NCI-H146 (cell line): ENCODE results near the gene IKBKE.

Source experiments
- DNase-seq: peaks from one replicate; lab custom pipeline; 2025; lab: John Stamatoyannopoulos, UW

Gene IKBKE

GRCh38 chr1:206455289-206455665 is 15.0 kb upstream of the IKBKE start:
- DNase-seq, result no peak

DNA sequence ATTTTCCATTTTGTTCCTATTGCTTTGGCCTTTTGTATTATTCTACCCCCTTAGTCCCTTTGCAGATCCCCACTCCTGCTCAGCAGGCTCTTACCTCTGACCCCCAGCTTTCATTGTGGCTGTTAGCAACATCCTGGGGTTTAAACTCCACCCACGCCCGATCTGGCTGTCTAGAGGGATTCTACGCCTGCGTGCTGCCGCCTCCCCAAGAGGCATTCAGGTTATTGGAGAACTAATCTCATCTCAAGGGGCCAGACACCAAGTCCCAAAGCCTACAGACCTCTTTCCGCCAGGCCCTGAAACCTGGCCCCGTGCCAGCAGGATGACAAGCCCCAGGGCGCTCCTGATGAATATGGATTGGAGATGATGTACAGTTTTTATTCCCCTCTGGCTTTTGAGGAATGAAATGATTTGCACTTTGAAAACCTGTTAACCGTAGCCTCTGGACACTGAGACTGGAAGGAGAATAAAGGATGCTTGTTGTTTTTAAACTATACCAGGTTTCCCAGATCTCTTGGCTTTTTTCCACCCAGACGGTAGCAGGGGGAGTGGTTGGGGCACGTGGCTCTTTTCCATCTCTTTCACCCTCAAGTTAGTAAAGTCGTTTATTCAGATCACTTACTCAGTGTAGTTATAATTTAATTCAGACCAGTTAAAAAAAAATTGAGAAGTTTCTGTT is 14.5 kb upstream of the IKBKE start:
- peak; percentile 83 for DNase-seq

DNA sequence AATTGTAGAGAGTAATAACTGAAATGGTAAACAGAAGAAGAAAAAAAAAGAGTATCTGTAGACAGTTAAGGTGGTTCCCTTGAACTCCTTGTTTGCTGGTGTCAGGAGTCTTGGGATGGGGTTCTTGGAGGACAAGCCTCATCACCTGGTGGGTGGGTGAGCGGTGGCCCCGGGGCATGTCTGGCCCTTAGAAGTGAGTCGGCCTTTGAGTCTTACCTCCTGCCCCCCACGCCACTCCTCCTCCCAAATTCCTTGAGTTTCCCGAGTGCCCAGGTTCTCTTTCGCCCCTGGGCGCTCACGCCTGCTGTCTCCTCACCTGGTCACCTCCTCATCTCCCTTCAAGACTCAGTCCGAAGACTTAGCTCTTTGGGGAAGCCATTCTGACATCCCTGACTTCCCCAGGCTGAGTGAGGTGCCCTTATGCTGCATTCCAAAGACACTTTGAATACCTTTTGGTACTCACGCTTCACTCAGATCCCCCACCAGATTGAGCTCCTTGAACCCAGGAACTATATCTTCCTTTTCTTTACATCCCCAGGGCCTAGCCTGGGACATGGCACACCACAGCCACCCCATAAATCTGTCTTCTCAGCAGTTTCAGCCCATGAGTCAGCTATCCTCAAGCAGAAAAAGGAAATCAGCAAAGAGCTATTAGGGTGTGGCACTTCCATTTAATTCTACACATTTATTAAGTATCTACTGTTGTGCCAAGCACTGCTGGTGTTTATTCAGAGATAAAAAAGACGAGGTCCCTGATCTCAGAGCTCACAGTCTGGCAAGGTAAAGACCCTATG is 13.5 kb upstream of the IKBKE start:
- no peak for DNase-seq

DNA sequence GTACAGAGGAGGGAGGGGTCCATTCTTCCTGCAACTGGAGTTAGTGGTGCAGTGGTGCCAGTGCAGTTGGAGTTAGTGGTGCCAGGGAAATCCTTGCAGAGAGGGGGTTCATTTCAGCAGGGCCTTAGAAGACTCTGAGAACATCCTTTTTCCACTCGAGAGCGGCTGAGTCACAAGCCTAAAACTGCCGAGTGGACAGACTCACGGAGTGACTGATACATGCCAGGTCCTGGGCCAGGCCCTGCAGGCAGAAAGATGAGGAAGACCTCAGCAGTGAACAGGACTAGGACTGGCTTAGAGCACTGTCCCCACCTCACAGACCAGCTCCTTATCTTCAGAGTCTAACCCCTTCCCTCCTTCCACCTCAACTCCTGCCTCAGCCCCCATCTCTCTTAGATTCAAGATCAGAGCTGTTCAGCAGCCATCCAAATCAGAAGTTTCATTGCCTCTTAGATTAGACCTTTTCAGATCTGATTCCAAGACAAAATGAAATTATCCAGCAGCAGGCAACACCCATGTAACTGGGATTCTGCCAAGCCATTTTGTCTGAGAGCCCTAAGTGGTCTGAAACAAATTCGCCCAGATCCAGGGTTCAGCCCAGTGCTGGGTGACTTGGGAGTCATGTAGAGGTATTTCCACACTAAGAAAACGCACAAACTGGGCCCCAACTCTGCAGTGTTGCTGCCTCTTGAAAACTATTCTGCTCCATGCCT is 12.7 kb upstream of the IKBKE start:
- DNase-seq, result no peak

DNA sequence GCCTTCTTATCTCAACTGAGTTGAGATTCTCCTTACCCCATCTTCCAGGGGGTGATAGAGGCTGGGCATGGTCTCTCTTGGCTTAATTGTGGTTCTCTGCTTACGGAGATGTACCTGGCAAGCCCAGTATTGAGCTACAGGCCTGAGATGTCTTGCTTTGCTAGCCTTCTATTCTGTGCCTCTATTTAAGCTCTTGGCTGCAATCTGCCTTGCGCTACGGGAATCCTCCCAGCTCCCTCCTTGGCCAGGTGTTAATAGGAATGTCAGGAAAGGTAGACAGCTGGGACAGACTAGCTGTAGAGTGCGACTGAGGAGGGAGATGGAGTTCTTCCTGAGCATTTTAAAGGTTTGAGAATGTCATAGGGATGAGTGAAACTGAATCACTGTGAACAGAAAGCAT is 10.6 kb upstream of the IKBKE start:
- no peak for DNase-seq

DNA sequence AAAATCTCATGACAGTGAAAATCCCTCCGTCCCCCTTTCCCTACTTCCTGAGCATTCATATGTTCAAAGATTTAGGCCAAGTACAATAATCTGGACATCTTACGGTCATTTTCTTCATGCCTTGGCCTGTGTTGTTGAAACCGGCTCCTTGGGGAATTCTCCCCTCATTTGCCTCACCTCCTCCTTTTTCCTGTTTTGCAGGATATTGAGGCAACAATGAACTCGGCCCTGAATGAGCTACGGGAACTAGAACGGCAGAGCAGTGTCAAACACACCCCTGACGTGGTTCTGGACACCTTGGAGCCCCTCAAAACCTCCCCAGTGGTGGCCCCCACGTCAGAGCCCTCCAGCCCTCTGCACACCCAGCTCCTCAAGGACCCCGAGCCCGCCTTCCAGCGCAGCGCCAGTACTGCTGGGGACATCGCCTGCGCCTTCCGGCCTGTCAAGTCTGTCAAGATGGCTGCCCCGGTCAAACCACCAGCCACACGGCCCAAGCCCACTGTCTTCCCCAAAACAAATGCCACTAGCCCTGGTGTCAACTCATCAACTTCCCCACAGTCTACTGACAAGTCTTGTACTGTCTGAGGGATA is 9.3 kb upstream of the IKBKE start:
- no peak for DNase-seq

DNA sequence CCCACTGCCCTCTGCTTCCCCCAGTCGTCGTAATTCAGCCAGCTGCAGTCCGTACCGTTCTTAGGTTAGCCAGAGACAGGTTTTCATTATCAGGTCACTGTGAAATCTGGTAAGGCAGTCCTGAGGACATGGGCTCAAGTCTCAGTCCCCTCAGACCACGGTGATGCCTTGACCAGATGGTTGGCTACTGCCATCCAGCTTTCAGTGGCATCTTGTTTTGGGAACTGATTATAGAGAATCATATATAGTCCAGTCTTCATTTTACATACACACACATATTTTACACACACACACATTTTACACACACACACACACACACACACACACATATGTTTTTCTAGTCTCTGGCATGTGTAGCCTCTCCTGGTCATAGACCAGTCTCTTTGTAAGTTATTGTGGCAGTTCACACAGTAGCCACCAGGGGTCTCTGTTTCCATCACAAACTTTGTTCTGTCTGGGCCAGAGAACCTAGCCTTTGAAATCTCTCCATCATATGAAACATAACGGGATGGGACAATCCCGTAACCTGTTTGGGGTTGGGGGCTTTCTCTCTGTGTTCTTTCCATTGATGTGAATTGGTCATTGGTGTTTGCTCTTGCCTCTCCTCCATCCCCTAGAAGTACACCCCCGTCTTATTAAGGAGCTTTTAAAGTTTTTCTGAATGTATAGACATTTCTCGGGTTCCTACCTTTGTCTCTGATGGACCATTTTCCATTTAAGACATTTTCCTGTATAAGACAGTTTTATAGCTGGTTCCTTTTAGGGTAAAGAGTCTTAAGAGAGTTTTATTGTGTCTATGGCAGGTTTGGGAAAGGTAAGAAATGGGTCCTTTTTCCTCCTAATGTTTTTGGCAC is 8.4 kb upstream of the IKBKE start:
- peak; percentile 51 for DNase-seq

DNA sequence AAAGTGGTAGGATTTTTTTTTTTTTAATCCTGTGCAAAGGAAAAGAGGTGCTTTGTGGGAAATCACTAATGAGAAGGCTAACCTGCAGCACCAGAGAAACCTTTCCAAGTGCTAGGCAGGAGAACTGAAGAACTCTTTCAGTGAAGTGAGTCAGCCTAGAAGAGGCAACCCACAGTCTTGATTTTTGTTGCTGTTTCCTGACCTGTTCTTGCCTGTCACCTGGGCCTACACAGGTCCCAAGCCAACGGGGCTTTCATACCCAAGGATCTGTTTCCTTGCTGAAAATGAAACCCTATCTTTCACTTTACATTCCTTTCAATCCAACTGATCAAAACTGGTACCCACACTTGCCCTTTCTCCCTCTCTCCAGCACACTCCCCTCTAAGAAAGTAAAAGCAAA is 7.1 kb upstream of the IKBKE start:
- DNase-seq, result no peak

- DNase-seq, result no peak
These were observed 6.4 kb upstream of the IKBKE start for GRCh38 chr1:206463911-206464310.

DNA sequence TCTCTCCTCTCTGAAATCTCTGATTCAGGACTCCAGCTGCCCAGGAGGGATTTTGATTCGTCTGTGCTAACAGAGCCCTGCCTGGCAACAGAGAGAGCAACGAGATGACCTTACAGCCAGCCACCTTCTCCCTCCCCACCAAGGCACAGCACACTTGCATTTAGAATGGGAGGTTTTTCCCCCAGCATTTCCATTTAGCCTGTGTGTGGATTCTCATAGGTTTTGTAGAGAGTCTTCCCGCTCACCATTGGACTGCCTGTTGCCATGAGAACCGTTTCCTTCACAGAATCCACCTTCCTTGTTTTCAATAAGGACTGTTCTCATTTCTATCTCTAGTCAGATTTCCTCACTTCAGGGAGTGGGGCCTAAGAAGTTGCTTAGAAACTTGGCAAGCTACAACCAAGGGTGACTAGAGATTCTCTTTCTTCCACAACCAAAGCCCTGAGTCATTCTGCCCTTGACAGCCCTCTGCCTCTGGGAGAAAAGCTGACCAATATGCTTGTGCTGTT is 5.8 kb upstream of the IKBKE start:
- DNase-seq, result no peak

DNA sequence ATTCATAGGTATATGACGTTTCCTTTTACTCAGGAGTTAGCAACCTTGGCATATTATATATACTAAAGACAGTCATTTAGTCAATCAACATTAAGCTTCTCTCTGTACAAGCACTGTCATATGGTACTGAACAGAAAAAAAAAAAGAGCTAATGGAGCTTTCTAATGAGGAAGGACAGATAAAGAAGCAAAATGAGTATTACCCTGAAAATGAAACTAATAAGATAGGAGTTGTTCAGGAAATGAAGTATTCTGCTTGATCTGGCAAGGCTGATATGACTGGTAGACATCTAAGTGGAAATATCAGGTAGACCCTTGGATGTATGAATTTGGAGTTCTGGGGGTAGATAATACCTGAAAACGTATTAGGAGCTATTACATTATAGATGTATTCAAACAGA is 4.3 kb upstream of the IKBKE start:
- no peak for DNase-seq

DNA sequence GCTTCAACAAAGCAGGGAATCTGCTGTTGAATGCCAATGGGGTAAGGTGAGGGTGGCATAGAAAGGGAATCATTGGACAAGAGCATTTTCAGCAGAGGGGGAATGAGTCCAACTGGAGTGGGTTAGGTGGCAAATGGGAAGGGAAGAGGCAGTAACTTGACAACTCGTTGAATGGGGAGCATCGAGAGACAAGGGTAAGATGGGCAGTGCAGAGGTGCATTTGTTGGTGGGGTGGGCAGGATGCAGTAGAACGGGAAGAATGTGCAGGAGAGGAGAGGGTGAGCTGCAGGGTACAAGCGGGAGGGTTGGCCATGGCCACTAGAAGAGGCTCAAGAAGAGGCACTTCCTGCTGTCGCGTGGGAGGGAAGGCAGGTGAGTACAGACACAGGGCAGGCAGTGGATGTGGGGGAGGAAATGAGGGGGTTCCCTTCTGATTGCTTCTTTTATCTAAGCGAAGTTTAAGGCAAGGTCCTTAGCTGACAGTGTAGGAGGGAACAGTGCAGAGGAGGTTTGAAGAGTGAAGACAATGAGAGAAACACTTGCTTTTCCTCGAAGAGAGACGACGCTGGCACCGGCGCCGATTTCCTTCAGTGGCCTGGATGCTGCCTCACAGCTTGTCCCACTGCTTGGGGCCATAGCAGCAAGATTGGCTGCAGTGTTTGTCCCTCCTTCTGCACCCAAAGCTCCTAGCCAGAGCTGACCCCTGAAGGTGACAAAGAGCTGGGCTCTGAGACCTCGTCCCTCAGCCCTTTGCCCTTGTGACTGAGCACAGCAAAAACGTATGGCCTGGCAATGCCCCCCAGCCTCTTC is 3.2 kb upstream of the IKBKE start:
- DNase-seq, result no peak

DNA sequence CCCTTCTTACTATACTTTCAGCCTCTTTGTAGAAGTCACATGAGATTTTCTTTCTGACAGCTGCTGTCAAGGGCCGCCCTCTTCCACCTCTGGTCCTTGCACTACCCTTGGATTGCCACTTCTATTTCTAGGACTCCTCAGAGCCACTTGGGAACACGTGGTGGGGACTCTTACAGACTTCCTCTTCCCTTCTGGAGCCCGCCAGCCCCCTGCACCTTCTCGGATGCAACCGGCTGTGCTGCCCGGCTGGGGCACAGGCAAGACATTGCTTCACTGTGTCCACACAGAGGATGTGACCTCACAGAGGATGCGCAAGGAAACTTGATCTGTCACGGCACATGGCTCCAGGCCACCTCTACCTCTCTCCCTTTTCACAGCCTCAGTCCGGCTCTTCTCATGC is 2.4 kb upstream of the IKBKE start:
- peak; percentile 38 for DNase-seq

- DNase-seq, result no peak
These were observed 1.7 kb upstream of the IKBKE start for GRCh38 chr1:206468571-206468970.

DNA sequence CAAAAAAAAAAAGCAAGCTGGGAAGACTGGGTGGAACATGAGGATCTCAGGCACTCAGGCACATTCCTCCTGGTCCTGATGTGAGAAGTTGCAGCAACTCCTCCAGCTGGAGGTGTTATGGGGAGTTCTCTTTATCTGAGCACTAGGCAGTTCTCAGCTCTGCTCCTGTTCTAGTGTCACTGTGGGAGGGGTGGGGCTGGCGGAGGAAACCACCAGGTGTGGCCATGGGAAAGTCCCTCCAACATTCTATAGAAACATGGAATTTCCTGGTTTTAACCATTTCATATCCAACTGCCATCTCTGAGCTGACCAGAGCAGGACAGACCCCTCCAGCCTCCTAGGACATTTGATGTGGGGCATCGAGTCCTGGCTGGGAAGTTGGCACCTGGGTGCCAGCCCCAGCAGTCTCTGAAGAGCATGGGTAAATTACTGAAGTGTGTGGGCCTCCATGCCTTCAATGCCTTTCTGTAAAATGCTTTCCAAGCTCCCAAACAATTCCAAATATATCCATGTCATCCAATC is 804 bp upstream of the IKBKE start:
- peak; percentile 19 for DNase-seq

DNA sequence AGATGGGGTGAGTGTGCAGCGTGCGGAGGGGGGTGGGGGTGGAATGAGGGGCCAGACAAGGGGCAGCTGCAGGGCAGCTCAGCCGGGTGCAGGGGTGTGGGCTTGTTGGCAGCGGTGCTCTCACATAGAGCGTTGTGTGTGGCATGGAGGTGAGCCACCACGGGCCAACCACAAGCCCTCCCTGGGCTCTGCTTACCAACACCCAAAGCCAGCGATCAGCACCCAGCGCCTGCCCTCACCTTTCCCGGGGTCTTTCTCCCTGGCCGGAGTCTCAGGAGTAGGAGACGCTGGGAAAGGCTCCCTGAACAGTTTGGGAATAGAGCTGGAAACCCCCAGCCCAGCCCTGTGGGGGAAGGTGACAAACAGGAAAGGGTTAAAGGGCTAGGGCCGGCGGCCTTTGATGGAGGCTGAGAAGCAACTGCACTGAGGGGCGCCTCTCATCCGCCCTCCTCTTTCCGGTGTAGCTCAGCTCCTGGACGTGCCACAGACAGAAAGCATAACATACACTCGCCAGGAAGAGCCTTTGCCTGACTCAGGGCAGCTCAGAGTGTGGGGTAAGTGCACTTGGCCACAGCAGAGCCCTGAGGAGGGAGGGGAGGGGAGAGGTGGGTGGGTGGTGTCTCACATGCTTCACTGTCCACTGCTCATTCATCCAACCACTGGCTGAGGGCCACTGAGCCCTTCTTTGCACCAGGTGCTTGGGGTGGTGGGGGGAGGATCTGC is 577 bp downstream of the IKBKE start:
- DNase-seq, result peak; percentile 35

DNA sequence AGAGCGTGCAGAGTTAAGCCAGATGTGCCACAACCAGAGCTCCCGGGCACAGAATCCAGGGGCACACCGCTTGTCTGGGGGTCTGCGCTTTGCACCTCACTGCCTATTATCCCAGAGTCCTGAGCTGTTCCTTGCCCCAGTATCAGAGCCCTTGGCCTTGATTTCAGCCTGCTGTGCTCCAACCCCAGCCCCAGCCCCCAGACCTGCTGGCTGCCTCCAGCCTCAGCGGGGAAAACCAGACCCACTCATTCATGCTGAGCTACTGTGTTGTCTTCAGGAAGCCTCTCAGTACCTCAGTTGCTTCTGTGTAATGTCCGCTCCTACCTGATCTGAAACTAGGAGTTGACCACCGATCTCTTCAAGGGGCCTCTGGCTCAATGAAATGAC is 1.1 kb downstream of the IKBKE start:
- DNase-seq, result no peak

DNA sequence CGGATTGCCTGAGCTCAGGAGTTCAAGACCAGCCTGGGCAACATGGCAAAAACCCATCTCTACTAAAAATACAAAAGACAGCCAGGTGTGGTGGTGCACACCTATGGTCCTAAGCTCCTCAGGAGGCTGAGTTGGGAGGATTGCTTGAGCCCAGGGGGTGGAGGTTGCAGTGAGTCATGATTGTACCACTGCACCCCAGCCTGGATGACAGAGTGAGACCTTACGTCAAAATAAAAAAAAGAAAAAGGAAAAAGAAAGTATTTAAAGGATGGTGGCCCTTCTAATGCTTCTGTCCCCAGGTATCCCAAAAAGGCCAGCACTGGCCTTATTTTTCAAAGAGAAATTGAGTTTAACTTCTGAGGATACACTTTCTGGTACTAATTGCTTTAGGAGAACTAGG is 1.7 kb downstream of the IKBKE start:
- no peak for DNase-seq

DNA sequence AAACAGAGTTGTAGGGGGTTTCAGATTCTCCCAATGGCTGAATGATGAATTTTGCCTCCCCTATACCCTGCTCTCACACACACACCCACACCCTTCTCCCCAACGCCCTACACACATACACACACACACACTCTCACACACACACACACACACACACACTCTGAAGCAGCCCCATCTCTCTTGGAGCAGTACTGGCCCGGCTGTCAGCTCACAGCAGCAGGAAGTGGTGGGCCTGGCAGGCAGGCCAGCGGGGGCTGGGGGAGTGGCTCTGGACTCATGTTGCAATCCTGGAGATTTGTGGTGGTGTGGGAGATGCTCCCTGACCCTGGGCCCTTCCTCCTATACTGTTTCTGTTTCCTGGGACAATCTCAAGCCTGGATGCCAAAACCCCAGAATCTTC is 2.2 kb downstream of the IKBKE start:
- no peak for DNase-seq

- no peak for DNase-seq
These were observed 2.6 kb downstream of the IKBKE start for GRCh38 chr1:206472886-206473285.
